K562 (cell line): ENCODE results near the gene ESR2. TPM values are rescaled to one million over a fixed set of nuclear protein-coding genes. Genes with fewer than 3 reads are reported as not detected.

ENCODE experiments used
- ATAC-seq: fragments of 200-7000 bp; cut with Tn5 transposase; 3 replicates; pipeline ENCODE4 v1.9.1; 2020; ENCODE audit warnings: moderate library complexity
- BruUV-seq: library from RNA; stranded (reverse); fragments of 400-500 nt; replicated peaks from 2 replicates; lab custom pipeline; 2021; lab: Mats Ljungman, UMichigan
- CTCF ChIA-PET: fragments of 300-600 bp; formaldehyde crosslinking; extraction: SDS; loops from one replicate; lab custom pipeline; 2021; ENCODE audit warnings: low intra/inter-chr PET ratio; lab: Yijun Ruan, JAX
- POLR2A ChIA-PET: fragments of 300-600, 350-650 bp; sonication (Branson Sonifier 250); formaldehyde crosslinking; extraction: SDS; loops from one replicate; lab custom pipeline; 2021; ENCODE audit warnings: antibody characterized with exemption, inconsistent platforms; lab: Yijun Ruan, JAX
- DNase-seq, 4 experiments: peaks; one replicate each; pipeline versions ENCODE4 v3.0.0 to v3.0.0-alpha.2; 2011 to 2018; ENCODE audit warnings: low spot score in 3 of 4, mixed read lengths in 3 of 4; ENCODE audit errors: extremely low read depth in 1 of 4
- FAIRE-seq: peaks from 2 replicates; lab custom pipeline; 2011; peaks lifted over from hg19 to GRCh38; lab: Jason Lieb, UNC
- H2AFZ ChIP-seq: 2 replicates; pipeline ENCODE4 v1.6.0; 2011; ENCODE audit warnings: low read depth, low read length, control low read depth, inconsistent platforms
- H3K27ac ChIP-seq: fragments of 200-600 bp; 3 replicates; pipeline ENCODE4 v1.8.0; 2011; ENCODE audit warnings: low read depth, mild to moderate bottlenecking, control low read depth, inconsistent platforms, low read length, moderate library complexity, mixed read lengths; ENCODE audit errors: extremely low read depth
- H3K27me3 ChIP-seq, 2 experiments: fragments of 300-600 bp in 1 of 2; 2 replicates in 1 of 2; 3 replicates in 1 of 2; pipeline versions ENCODE4 v1.6.0 to v1.8.0; 2011; ENCODE audit warnings: inconsistent platforms in 2 of 2, low read length in 2 of 2, mild to moderate bottlenecking in 1 of 2, mixed read lengths in 1 of 2, moderate library complexity in 1 of 2; ENCODE audit not compliant: control insufficient read depth in 2 of 2, insufficient read depth in 2 of 2
- H3K36me3 ChIP-seq: fragments of 300-600 bp; 3 replicates; pipeline ENCODE4 v1.8.0; 2011; ENCODE audit warnings: mild to moderate bottlenecking, low read length, inconsistent platforms; ENCODE audit not compliant: control insufficient read depth, insufficient read depth
- H3K4me1 ChIP-seq, 2 experiments: fragments of 200-600 bp in 1 of 2; replicated peaks in 1 of 2; 2 replicates in 1 of 2; 3 replicates in 1 of 2; pipeline versions ENCODE4 v1.5.1 to v1.8.0; 2011; ENCODE audit warnings: inconsistent platforms in 2 of 2, low read length in 2 of 2, mild to moderate bottlenecking in 1 of 2, mixed read lengths in 1 of 2, moderate library complexity in 1 of 2; ENCODE audit not compliant: control insufficient read depth in 2 of 2, insufficient read depth in 2 of 2
- H3K4me2 ChIP-seq: 2 replicates; pipeline ENCODE4 v1.6.1; 2011; ENCODE audit warnings: low read length, control low read depth, inconsistent platforms, mixed read lengths; ENCODE audit not compliant: insufficient read depth
- H3K4me3 ChIP-seq: fragments of 200-600 bp; sonication (generic), shearing (Covaris generic); 2 replicates; pipeline ENCODE4 v1.5.1; 2016; ENCODE audit warnings: control low read depth, inconsistent platforms
- H3K79me2 ChIP-seq: fragments of 200-600 bp; 3 replicates; pipeline ENCODE4 v1.8.0; 2011; ENCODE audit warnings: low read length, inconsistent platforms; ENCODE audit not compliant: control insufficient read depth, insufficient read depth
- H3K9ac ChIP-seq, 2 experiments: 2 replicates each; pipeline versions ENCODE4 v1.6.0 to v1.6.1; 2011; ENCODE audit warnings: low read depth in 2 of 2, low read length in 2 of 2, control low read depth in 1 of 2, inconsistent platforms in 1 of 2, mild to moderate bottlenecking in 1 of 2, mixed read lengths in 1 of 2; ENCODE audit not compliant: insufficient read depth in 1 of 2
- H3K9me1 ChIP-seq: one replicate; pipeline ENCODE4 v1.6.0; 2011; ENCODE audit warnings: inconsistent platforms, mild to moderate bottlenecking, low read length, moderate library complexity; ENCODE audit not compliant: control insufficient read depth, insufficient read depth
- H3K9me3 ChIP-seq: replicated peaks from 2 replicates; pipeline ENCODE4 v1.5.1; 2011; ENCODE audit warnings: low read depth, low read length, inconsistent platforms; ENCODE audit not compliant: control insufficient read depth, insufficient read depth
- H4K20me1 ChIP-seq: replicated peaks from 2 replicates; pipeline ENCODE4 v1.6.1; 2011; ENCODE audit warnings: low read length, inconsistent platforms, mixed read lengths; ENCODE audit not compliant: control insufficient read depth, insufficient read depth
- CREM ChIP-seq: IDR thresholded peaks from 2 replicates; pipeline ENCODE4 v1.6.1; 2014; ENCODE audit warnings: antibody characterized with exemption, low read depth
- LEF1 ChIP-seq: fragments of 450-650 bp; IDR thresholded peaks from 2 replicates; pipeline ENCODE4 v1.6.1; 2016; ENCODE audit warnings: mild to moderate bottlenecking
- NFIX ChIP-seq: fragments of 250-450 bp; sonication (Bioruptor Pico); IDR thresholded peaks from 2 replicates; pipeline ENCODE4 v1.4.0; 2020; ENCODE audit warnings: low read depth, mild to moderate bottlenecking, moderate library complexity
- ZNF639 ChIP-seq, 2 experiments: fragments of 200-800 bp in 1 of 2; sonication (Bioruptor generic) in 1 of 2; sonication (generic) in 1 of 2; formaldehyde crosslinking in 1 of 2; IDR thresholded peaks in 1 of 2; conservative IDR thresholded peaks in 1 of 2; 2 replicates each; pipeline versions ENCODE4 v1.5.0 to v1.6.1; 2016 to 2020; ENCODE audit warnings: missing compliant biosample characterization in 1 of 2, missing genetic modification characterization in 1 of 2, missing genetic modification reagents in 1 of 2
- WGBS: fragments of 100-300 bp; shearing (Covaris generic); methylation state at CpG from one replicate; pipeline ENCODE4 v1.1.6; 2016; ENCODE audit warnings: low coverage, mixed read lengths; ENCODE audit not compliant: insufficient coverage; ENCODE audit errors: missing lambda C conversion rate; 5-methylcytosine and 5-hydroxymethylcytosine counted together
- in situ Hi-C: fragments of 300-500 bp; cut with MboI; formaldehyde crosslinking; loops from 4 replicates; pipeline ENCODE4 v1.15.0; 2018; ENCODE audit warnings: inconsistent platforms, mixed read lengths
- intact Hi-C: fragments of 100-400 bp; cut with micrococcal nuclease; formaldehyde crosslinking; loops from 2 replicates; pipeline ENCODE4 v1.14.2; 2022
- polyA plus RNA-seq, 8 experiments: library from polyadenylated mRNA; depleted of rRNA in 4 of 8; stranded (reverse) in 5 of 8; unstranded in 3 of 8; fragments of >200 nt; fragmentation: Nextera tagmentation in 2 of 8; fragmentation: Illumina TruSeq in 1 of 8; extraction: Ambion mirVana in 2 of 8; extraction: Trizol in 1 of 8; gene quantifications; 2 replicates each; pipeline versions ENCODE4 v1.2.1 to v1.2.3, GENCODE V29; 2011 to 2014; ENCODE audit warnings: inconsistent platforms in 1 of 8, missing spikeins in 1 of 8
- total RNA-seq, 7 experiments: library from RNA; depleted of rRNA in 6 of 7; stranded (reverse); fragments of >200 nt in 6 of 7; fragmentation: Illumina TruSeq in 2 of 7; extraction: Trizol in 2 of 7; gene quantifications; 2 replicates each; pipeline versions ENCODE4 v1.2.1 to v1.2.3, GENCODE V29; 2011 to 2021; ENCODE audit warnings: low replicate concordance in 1 of 7
- TF ChIP-seq, protein P1 (sequence below), 2 experiments: fragments of 450-650 bp in 1 of 2; sonication (generic) in 1 of 2; formaldehyde crosslinking in 1 of 2; IDR thresholded peaks; 2 replicates each; pipeline versions ENCODE4 v1.7.1 to v1.9.0; 2016 to 2022; ENCODE audit warnings: inconsistent platforms in 1 of 2, mild to moderate bottlenecking in 1 of 2, missing genetic modification reagents in 1 of 2
- TF ChIP-seq, protein P2 (sequence below): fragments of 150-350 bp; IDR thresholded peaks from 2 replicates; pipeline ENCODE4 v1.6.1; 2014; ENCODE audit warnings: low read depth, mild to moderate bottlenecking, low read length, borderline replicate concordance

Gene ESR2
- total and polyA plus RNA-seq, 9 of the 15 experiments (the other 6 are each of a cell fraction or from before 2014, with no cell fraction given), result 0.07 to 3.8 (median 2.0) TPM

- WGBS, result 0% methylated on average over 2 of the region's 2 CpGs
- H3K27ac ChIP-seq, result no peak overlapping the region
- no peaks in the 10 kb centered on the region for H3K27me3 ChIP-seq
- ATAC-seq, result no peak
- intact Hi-C loops (no loop called here), in situ Hi-C loops (no loop called here)
- BruUV-seq, result no TSS peak
- POLR2A ChIA-PET, result no interaction called here
- no peak overlapping the region for H3K9ac ChIP-seq
- H3K4me3 ChIP-seq, result no peak overlapping the region
- CTCF ChIA-PET, result no interaction called here
- no peak for FAIRE-seq
- no peak overlapping the region for H2AFZ ChIP-seq
- H3K4me2 ChIP-seq, result no peak overlapping the region
- DNase-seq, result no peak
- H3K79me2 ChIP-seq, result no peaks in the 10 kb centered on the region
- H3K9me3 ChIP-seq, result no peaks in the 10 kb centered on the region
- H3K4me1 ChIP-seq, result no peaks in the 10 kb centered on the region
- no peaks in the 10 kb centered on the region for H3K36me3 ChIP-seq
- no peaks in the 10 kb centered on the region for H4K20me1 ChIP-seq
- no peaks in the 10 kb centered on the region for H3K9me1 ChIP-seq
- TF ChIP-seq LEF1 (no peak), ZNF639 (CRISPR knock-in tag; conservative IDR thresholded peaks at IDR 0.05 in 1 of 2, IDR thresholded peaks at IDR 0.05 in 1 of 2) (no peak), CREM (no peak), NFIX (CRISPR knock-in tag) (no peak)
- TF ChIP-seq, protein P1, sequence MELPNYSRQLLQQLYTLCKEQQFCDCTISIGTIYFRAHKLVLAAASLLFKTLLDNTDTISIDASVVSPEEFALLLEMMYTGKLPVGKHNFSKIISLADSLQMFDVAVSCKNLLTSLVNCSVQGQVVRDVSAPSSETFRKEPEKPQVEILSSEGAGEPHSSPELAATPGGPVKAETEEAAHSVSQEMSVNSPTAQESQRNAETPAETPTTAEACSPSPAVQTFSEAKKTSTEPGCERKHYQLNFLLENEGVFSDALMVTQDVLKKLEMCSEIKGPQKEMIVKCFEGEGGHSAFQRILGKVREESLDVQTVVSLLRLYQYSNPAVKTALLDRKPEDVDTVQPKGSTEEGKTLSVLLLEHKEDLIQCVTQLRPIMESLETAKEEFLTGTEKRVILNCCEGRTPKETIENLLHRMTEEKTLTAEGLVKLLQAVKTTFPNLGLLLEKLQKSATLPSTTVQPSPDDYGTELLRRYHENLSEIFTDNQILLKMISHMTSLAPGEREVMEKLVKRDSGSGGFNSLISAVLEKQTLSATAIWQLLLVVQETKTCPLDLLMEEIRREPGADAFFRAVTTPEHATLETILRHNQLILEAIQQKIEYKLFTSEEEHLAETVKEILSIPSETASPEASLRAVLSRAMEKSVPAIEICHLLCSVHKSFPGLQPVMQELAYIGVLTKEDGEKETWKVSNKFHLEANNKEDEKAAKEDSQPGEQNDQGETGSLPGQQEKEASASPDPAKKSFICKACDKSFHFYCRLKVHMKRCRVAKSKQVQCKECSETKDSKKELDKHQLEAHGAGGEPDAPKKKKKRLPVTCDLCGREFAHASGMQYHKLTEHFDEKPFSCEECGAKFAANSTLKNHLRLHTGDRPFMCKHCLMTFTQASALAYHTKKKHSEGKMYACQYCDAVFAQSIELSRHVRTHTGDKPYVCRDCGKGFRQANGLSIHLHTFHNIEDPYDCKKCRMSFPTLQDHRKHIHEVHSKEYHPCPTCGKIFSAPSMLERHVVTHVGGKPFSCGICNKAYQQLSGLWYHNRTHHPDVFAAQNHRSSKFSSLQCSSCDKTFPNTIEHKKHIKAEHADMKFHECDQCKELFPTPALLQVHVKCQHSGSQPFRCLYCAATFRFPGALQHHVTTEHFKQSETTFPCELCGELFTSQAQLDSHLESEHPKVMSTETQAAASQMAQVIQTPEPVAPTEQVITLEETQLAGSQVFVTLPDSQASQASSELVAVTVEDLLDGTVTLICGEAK (IDR thresholded peaks at IDR 0.05), result no peak
- TF ChIP-seq, protein P1 (CRISPR knock-in tag; IDR thresholded peaks at IDR 0.05), result no peak
- TF ChIP-seq, protein P2, sequence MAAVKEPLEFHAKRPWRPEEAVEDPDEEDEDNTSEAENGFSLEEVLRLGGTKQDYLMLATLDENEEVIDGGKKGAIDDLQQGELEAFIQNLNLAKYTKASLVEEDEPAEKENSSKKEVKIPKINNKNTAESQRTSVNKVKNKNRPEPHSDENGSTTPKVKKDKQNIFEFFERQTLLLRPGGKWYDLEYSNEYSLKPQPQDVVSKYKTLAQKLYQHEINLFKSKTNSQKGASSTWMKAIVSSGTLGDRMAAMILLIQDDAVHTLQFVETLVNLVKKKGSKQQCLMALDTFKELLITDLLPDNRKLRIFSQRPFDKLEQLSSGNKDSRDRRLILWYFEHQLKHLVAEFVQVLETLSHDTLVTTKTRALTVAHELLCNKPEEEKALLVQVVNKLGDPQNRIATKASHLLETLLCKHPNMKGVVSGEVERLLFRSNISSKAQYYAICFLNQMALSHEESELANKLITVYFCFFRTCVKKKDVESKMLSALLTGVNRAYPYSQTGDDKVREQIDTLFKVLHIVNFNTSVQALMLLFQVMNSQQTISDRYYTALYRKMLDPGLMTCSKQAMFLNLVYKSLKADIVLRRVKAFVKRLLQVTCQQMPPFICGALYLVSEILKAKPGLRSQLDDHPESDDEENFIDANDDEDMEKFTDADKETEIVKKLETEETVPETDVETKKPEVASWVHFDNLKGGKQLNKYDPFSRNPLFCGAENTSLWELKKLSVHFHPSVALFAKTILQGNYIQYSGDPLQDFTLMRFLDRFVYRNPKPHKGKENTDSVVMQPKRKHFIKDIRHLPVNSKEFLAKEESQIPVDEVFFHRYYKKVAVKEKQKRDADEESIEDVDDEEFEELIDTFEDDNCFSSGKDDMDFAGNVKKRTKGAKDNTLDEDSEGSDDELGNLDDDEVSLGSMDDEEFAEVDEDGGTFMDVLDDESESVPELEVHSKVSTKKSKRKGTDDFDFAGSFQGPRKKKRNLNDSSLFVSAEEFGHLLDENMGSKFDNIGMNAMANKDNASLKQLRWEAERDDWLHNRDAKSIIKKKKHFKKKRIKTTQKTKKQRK, result no peak
Measured at GRCh38 chr14:64049616-64050381, 244.4 kb downstream of the ESR2 start.
